ENCODE measurements around the gene MOGAT2.
"Not testable (repeated sequence)": the region's sequence is repeated elsewhere in the genome, so short reads cannot be mapped to it uniquely, and the experiment has no call there.

MOGAT2 gene

GRCh38 chr11:75719340-75720239 is 2.0 kb downstream of the MOGAT2 start:
- DNase-seq (ENCODE audit: low read depth): no peak

- DNase-seq (ENCODE audit: low read depth): no peak
Measured at GRCh38 chr11:75720639-75721038, 3.0 kb downstream of the MOGAT2 start.

GRCh38 chr11:75721852-75722668 is 4.4 kb downstream of the MOGAT2 start:
- no peak for DNase-seq (ENCODE audit: low read depth)

DNA sequence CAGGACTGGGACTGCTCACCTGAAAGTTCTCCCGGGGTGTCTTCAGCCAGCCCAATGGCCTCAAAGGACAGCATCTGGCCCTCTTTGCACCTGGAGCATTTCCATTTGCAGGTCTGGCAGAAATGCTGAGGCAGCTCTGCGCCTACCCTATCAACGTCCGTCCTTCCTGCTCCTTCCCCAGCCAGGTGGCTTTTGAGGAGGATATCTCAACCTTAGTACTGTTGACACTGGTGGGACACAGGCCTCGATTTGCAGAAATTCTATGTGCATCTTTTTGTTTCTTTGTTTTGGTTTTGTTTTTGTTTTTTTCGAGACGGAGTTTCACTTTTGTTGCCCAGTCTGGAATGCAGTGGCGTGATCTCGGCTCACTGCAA is 5.0 kb downstream of the MOGAT2 start:
- no peak for DNase-seq (ENCODE audit: low read depth)

- DNase-seq (ENCODE audit: low read depth): no peak
Measured at GRCh38 chr11:75725547-75726320, 8.1 kb downstream of the MOGAT2 start.

GRCh38 chr11:75728992-75729391 is 11.4 kb downstream of the MOGAT2 start:
- DNase-seq (ENCODE audit: low read depth): no peak

GRCh38 chr11:75731095-75731494 is 13.5 kb downstream of the MOGAT2 start:
- no peak for DNase-seq (ENCODE audit: low read depth)

GRCh38 chr11:75733071-75733430 is 15.4 kb downstream of the MOGAT2 start:
- no peak for DNase-seq (ENCODE audit: low read depth)

GRCh38 chr11:75733431-75734107 is 15.9 kb downstream of the MOGAT2 start:
- DNase-seq (ENCODE audit: low read depth): peak; percentile 6

DNA sequence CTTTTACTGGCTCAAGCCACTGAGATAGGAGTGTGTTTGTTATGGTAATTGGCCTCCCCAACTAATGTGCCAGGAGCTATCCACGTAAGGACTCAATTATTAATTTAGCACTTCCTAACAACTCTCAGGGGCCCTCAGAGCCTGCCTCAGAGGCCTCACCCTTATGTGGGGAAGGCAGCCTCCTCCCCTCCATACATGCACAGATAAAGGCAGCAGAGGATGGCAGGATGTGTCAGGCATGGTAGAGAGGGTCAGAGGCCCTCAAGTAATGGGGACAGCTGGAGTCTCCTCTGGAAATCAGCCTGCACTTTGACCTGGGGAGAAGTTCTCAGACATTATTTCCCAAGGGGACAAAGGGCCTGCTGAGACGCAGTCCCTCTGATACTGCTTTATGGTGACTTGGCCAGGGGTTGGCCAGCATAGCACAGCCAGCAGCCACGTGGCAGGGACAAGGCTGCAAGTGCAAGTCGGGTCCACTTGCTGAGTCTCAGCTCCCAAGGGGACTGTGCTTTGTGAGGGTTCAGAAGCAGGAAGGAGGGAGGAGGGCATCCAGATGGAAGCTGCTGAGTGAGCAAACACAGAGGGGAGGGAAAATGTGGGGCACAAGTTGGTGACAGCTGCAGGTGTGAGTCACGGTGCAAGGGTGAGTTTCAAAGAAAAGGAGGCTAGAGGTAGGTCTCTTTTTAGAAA is 17.0 kb downstream of the MOGAT2 start:
- DNase-seq (ENCODE audit: low read depth): no peak

GRCh38 chr11:75735181-75735845 is 17.7 kb downstream of the MOGAT2 start:
- DNase-seq (ENCODE audit: low read depth): no peak

DNA sequence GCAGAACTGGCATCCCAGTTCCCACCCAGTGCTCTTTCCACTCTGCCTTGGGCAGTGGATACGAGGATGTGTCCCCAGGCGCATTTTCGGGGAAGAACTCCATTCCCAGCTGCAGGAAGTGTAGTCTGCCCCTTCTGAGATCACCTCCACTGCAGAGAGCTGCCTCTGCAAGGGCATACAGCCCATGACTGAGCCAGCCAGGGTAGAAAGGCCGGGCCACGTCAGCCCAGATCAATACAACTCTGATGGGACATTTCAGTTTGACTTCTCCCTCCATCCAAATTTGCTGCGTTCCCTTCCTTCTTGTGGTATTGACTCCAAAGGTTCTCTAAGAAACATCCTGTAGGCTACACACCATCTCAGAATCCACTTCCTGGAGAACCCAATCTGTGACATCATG is 19.7 kb downstream of the MOGAT2 start:
- no peak for DNase-seq (ENCODE audit: low read depth)

- no peak for DNase-seq (ENCODE audit: low read depth)
Measured at GRCh38 chr11:75740681-75741080, 23.0 kb downstream of the MOGAT2 start.

GRCh38 chr11:75743159-75743558 is 25.5 kb downstream of the MOGAT2 start:
- not testable (repeated sequence) for DNase-seq (ENCODE audit: low read depth)

GRCh38 chr11:75743711-75744563 is 26.3 kb downstream of the MOGAT2 start:
- no peak for DNase-seq (ENCODE audit: low read depth)

GRCh38 chr11:75745807-75746206 is 28.2 kb downstream of the MOGAT2 start:
- DNase-seq (ENCODE audit: low read depth): no peak

DNA sequence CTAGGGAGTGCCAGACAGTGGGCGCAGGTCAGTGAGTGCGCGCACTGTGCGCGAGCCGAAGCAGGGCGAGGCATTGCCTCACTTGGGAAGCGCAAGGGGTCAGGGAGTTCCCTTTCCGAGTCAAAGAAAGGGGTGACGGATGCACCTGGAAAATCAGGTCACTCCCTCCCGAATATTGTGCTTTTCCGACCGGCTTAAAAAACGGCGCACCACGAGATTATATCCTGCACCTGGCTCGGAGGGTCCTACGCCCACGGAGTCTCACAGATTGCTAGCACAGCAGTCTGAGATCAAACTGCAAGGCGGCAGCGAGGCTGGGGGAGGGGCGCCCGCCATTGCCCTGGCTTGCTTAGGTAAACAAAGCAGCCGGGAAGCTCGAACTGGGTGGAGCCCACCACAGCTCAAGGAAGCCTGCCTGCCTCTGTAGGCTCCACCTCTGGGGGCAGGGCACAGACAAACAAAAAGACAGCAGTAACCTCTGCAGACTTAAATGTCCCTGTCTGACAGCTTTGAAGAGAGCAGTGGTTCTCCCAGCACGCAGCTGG is 31.2 kb downstream of the MOGAT2 start:
- not testable (repeated sequence) for DNase-seq (ENCODE audit: low read depth)

GRCh38 chr11:75754933-75755332 is 37.3 kb downstream of the MOGAT2 start:
- not testable (repeated sequence) for DNase-seq (ENCODE audit: low read depth)

DNA sequence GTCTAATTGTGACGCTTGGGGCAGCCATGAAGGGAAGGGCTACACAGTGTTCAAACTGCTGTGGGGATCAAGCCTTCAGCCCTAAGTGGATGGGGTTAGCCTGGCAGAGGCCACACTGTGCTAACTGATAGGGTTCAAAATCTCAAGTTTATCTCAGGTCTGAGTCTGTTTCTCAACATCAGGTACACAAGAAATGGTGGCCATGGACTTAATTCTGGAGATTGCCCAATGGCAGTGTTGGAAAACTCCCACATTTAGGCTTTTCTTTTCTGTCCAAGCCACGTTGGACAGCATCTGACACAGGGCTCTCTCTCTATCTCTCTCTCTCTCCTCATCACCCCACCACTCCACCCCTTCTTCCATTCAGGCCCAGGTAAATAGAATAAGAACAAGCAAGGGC is 40.0 kb downstream of the MOGAT2 start:
- DNase-seq (ENCODE audit: low read depth): no peak
